HepG2 (cell line): Measurements from ENCODE around the gene STX2. TPM values are rescaled to one million over a fixed set of nuclear protein-coding genes. Genes with fewer than 3 reads are reported as not detected.

ENCODE experiments used
- ATM ChIP-seq: fragments of 450-650 bp; IDR thresholded peaks from 2 replicates; pipeline ENCODE4 v1.7.1; 2017; ENCODE audit warnings: mild to moderate bottlenecking, borderline replicate concordance
- BRCA1 ChIP-seq: sonication (generic); formaldehyde crosslinking; IDR thresholded peaks from 2 replicates; pipeline ENCODE4 v1.4.0; 2020; ENCODE audit warnings: missing genetic modification reagents
- CEBPG ChIP-seq: IDR thresholded peaks from 2 replicates; pipeline ENCODE4 v1.6.1; 2016
- CREB1 ChIP-seq, 2 experiments: fragments of 450-650 bp in 1 of 2; IDR thresholded peaks; 2 replicates each; pipeline ENCODE4 v1.6.1; 2016 to 2017; ENCODE audit warnings: control low read depth in 1 of 2, mild to moderate bottlenecking in 1 of 2, missing compliant biosample characterization in 1 of 2, missing genetic modification characterization in 1 of 2
- GFI1 ChIP-seq: sonication (generic); formaldehyde crosslinking; IDR thresholded peaks from 2 replicates; pipeline ENCODE4 v1.5.0; 2020; ENCODE audit warnings: missing genetic modification reagents, mild to moderate bottlenecking, borderline replicate concordance
- GPN1 ChIP-seq: sonication (generic); formaldehyde crosslinking; IDR thresholded peaks from 2 replicates; pipeline ENCODE4 v1.5.1; 2020; ENCODE audit warnings: missing genetic modification reagents, borderline replicate concordance
- KDM5A ChIP-seq: fragments of 200-600 bp; sonication (generic); IDR thresholded peaks from 2 replicates; pipeline ENCODE4 v1.7.0; 2018; ENCODE audit warnings: antibody characterized with exemption, mild to moderate bottlenecking, low read length, borderline replicate concordance
- MAX ChIP-seq: IDR thresholded peaks from 2 replicates; pipeline ENCODE4 v1.6.1; 2012; ENCODE audit warnings: inconsistent platforms
- MED8 ChIP-seq: sonication (generic); formaldehyde crosslinking; IDR thresholded peaks from 2 replicates; pipeline ENCODE4 v1.8.1; 2023; ENCODE audit warnings: mild to moderate bottlenecking, missing genetic modification reagents; ENCODE audit not compliant: insufficient replicate concordance
- MXD4 ChIP-seq: IDR thresholded peaks from 2 replicates; pipeline ENCODE4 v1.6.1; 2016; ENCODE audit warnings: mild to moderate bottlenecking, missing biosample characterization, missing genetic modification reagents
- NKX3-1 ChIP-seq: sonication (generic); formaldehyde crosslinking; IDR thresholded peaks from 2 replicates; pipeline ENCODE4 v1.5.0; 2020; ENCODE audit warnings: missing genetic modification reagents
- PHF8 ChIP-seq: sonication (generic); formaldehyde crosslinking; IDR thresholded peaks from 2 replicates; pipeline ENCODE4 v1.5.0; 2020; ENCODE audit warnings: missing genetic modification reagents
- SNAPC5 ChIP-seq: sonication (generic); formaldehyde crosslinking; IDR thresholded peaks from 2 replicates; pipeline ENCODE4 v1.8.1; 2023; ENCODE audit warnings: mild to moderate bottlenecking, missing genetic modification reagents, borderline replicate concordance
- SP2 ChIP-seq: sonication (generic); formaldehyde crosslinking; IDR thresholded peaks from 2 replicates; pipeline ENCODE4 v1.5.1; 2020; ENCODE audit warnings: mild to moderate bottlenecking, missing genetic modification reagents
- THAP11 ChIP-seq: IDR thresholded peaks from 2 replicates; pipeline ENCODE4 v1.6.1; 2016; ENCODE audit warnings: missing biosample characterization, missing genetic modification reagents
- ZBTB10 ChIP-seq: sonication (generic); formaldehyde crosslinking; IDR thresholded peaks from 2 replicates; pipeline ENCODE4 v1.4.0; 2020; ENCODE audit warnings: missing genetic modification reagents, borderline replicate concordance
- ZFP90 ChIP-seq: sonication (generic); formaldehyde crosslinking; IDR thresholded peaks from 2 replicates; pipeline ENCODE4 v1.8.0; 2022; ENCODE audit warnings: missing genetic modification reagents, mild to moderate bottlenecking, inconsistent platforms, borderline replicate concordance
- ZNF136 ChIP-seq: sonication (generic); formaldehyde crosslinking; IDR thresholded peaks from 2 replicates; pipeline ENCODE4 v1.8.1; 2022; ENCODE audit warnings: low read depth, mild to moderate bottlenecking, moderate library complexity, missing genetic modification reagents
- ZNF317 ChIP-seq: sonication (generic); formaldehyde crosslinking; IDR thresholded peaks from 2 replicates; pipeline ENCODE4 v1.5.0; 2020; ENCODE audit warnings: mild to moderate bottlenecking, missing genetic modification reagents
- ZNF33B ChIP-seq: sonication (generic); formaldehyde crosslinking; IDR thresholded peaks from 2 replicates; pipeline ENCODE4 v1.5.1; 2020; ENCODE audit warnings: mild to moderate bottlenecking, missing genetic modification reagents
- ZNF737 ChIP-seq: sonication (generic); formaldehyde crosslinking; IDR thresholded peaks from 2 replicates; pipeline ENCODE4 v1.5.0; 2020; ENCODE audit warnings: missing genetic modification reagents, mild to moderate bottlenecking, borderline replicate concordance
- ZNF772 ChIP-seq: sonication (generic); formaldehyde crosslinking; IDR thresholded peaks from 2 replicates; pipeline ENCODE4 v1.5.0; 2020; ENCODE audit warnings: mild to moderate bottlenecking, missing genetic modification reagents
- ZSCAN25 ChIP-seq: sonication (generic); formaldehyde crosslinking; IDR thresholded peaks from 2 replicates; pipeline ENCODE4 v1.8.0; 2022; ENCODE audit warnings: mild to moderate bottlenecking, missing genetic modification reagents
- polyA plus RNA-seq, 8 experiments: library from polyadenylated mRNA; depleted of rRNA in 3 of 8; stranded (reverse) in 7 of 8; unstranded in 1 of 8; fragments of >200 nt; fragmentation: Illumina TruSeq in 4 of 8; extraction: Trizol in 4 of 8; gene quantifications; 2 replicates each; pipeline versions ENCODE4 v1.2.1 to v1.2.3, GENCODE V29; 2011 to 2016; ENCODE audit warnings: low read depth in 4 of 8, missing spikeins in 1 of 8, mixed read lengths in 1 of 8; ENCODE audit not compliant: insufficient read depth in 1 of 8
- total RNA-seq, 5 experiments: library from RNA; depleted of rRNA; stranded (reverse); fragments of >200 nt; fragmentation: Illumina TruSeq; extraction: Trizol; gene quantifications; 2 replicates each; pipeline ENCODE4 v1.2.3, GENCODE V29; 2016; ENCODE audit warnings: low read depth in 1 of 5
- TF ChIP-seq, protein P1 (sequence below): sonication (generic); formaldehyde crosslinking; IDR thresholded peaks from 2 replicates; pipeline ENCODE4 v1.8.0; 2022; ENCODE audit warnings: low read depth, missing genetic modification reagents

Gene STX2
- total and polyA plus RNA-seq, 2 of the 13 experiments (the other 11 are each of a cell fraction or from before 2014, with no cell fraction given), result 13.4 to 25.1 TPM

- TF ChIP-seq ZFP90 (CRISPR knock-in tag) (peak; percentile 61; the same call in 1 of the 2 replicates), KDM5A (peak; percentile 43; the same call in 1 of the 2 replicates), CREB1 (IDR thresholded peaks at IDR 0.05) (no peak), CREB1 (CRISPR knock-in tag; IDR thresholded peaks at IDR 0.05) (peak; percentile 41), ZNF317 (CRISPR knock-in tag) (peak; percentile 80), GPN1 (no peak), NKX3-1 (CRISPR knock-in tag) (peak; percentile 59; the same call in 1 of the 2 replicates), ZNF136 (0 out of 2 replicates have a peak, but pooled peaks have one; percentile 28), MAX (peak; percentile 24), MXD4 (CRISPR knock-in tag) (peak; percentile 66), SP2 (CRISPR knock-in tag) (no peak), GFI1 (peak; percentile 48; the same call in 1 of the 2 replicates), SNAPC5 (CRISPR knock-in tag) (no peak), ZNF33B (CRISPR knock-in tag) (peak; percentile 38; the same call in 1 of the 2 replicates), ZBTB10 (0 out of 2 replicates have a peak, but pooled peaks have one; percentile 35), THAP11 (CRISPR knock-in tag) (peak; percentile 22; the same call in 1 of the 2 replicates), BRCA1 (CRISPR knock-in tag) (no peak; the same call in 1 of the 2 replicates), ZNF772 (CRISPR knock-in tag) (peak; percentile 75; the same call in 1 of the 2 replicates), ZNF737 (no peak), CEBPG (peak; percentile 71), ATM (no peak), PHF8 (peak; percentile 57), ZSCAN25 (CRISPR knock-in tag) (0 out of 2 replicates have a peak, but pooled peaks have one; percentile 35), MED8 (peak; percentile 28)
- TF ChIP-seq, protein P1, sequence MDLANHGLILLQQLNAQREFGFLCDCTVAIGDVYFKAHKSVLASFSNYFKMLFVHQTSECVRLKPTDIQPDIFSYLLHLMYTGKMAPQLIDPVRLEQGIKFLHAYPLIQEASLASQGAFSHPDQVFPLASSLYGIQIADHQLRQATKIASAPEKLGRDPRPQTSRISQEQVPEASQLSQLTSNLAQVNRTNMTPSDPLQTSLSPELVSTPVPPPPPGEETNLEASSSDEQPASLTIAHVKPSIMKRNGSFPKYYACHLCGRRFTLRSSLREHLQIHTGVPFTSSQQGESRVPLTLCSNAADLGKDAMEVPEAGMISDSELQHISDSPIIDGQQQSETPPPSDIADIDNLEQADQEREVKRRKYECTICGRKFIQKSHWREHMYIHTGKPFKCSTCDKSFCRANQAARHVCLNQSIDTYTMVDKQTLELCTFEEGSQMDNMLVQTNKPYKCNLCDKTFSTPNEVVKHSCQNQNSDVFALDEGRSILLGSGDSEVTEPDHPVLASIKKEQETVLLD (CRISPR knock-in tag), result no peak
Measured at GRCh38 chr12:130775953-130776856, 62.8 kb downstream of the STX2 start (continued).
